ENCODE data around the gene LATS2.

Gene LATS2

DNA sequence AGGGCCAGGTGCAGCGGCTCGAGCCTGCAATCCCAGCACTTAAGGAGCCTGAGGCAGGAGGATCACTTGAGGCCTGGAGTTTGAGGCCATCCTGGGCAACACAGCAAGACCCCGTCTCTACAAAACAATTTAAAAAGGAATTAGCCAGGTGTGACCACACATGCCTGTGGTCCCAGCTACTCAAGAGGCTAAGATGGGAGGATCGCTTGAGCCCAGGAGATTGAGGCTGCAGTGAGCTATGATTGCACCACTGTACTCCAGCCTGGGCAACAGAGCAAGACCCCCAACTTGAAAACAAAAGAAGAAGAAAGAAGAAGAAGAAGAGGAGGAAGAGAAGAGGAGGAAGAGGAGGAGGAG, 47.7 kb downstream of the LATS2 start:
- no peak for DNase-seq

DNA sequence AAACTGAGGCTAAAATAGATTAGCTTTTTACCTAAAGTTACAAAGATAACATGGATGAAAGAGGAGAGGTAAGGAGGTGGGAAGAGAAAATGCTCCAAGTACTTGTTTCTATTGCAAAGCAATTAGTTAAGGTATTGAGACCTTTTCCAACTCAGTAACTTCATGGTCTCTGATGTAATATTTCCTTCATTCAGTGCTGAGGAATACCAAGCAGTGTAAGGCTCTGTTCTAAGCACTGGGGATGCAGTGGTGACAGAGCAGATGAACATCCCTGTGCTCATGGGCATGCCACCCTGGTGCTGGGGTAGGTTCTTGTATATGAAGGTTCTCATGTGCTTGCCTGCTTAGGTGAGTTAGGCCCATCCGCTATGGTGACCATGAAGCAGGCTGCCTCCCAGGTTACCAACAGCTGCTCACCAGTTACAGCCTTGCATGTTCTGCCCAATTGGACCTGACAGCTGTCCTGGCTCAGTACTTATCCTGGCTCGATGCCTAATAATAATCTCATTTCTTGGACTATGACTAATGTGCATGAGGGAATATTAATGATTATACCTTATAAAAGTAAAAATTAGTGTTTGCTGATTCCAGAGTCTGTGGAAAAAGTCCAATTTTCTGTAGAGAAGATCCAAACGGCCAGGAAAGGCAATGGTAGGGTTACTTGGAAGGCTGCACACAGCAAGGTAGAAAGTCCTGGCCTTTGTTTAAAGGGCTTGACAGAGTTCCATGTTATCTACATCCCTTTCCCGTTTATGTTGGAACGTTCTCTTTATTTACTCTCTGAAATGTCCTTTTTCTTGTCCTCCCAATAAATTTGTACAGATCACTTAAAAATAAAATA, 48.3 kb downstream of the LATS2 start:
- no peak for DNase-seq

DNA sequence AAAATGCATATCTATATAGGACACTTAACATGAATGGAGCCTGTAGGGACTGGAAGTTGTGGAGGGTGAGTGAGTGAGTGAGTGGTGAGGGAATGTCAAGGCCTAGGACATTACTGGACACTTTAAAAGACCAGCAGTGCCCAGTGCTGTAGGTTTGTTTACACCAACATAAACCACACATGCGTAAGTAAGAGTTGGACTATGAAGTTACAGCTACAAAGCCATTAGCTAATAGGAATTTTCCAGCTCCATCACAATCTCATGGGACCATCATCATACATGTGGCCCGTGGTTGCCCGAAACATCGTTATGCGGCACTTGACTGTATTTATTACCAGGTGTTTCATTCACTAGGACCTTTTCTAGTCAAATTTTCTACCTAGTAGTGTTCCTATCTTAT, 49.2 kb downstream of the LATS2 start:
- no peak for DNase-seq

DNA sequence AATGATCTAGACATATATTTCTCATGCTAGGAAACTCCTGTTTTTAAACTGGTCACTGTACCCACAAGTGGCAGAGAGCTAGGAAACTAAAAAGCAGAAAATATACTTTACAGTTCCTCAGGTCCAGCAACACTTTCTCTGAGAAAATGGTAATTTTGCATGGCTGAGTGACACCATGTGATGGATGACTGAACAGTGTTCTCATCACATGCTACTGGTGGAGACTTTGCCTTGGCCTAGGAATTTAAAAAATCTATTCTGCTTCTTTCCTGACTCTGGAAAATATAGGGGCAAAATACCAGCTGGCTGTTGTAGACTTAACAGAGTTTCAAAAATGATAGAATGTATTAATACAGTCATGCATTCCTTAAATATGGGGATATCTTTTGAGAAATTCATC, 50.0 kb downstream of the LATS2 start:
- no peak for DNase-seq

GRCh38 chr13:21010621-21011020, 50.8 kb downstream of the LATS2 start:
- no peak for DNase-seq

DNA sequence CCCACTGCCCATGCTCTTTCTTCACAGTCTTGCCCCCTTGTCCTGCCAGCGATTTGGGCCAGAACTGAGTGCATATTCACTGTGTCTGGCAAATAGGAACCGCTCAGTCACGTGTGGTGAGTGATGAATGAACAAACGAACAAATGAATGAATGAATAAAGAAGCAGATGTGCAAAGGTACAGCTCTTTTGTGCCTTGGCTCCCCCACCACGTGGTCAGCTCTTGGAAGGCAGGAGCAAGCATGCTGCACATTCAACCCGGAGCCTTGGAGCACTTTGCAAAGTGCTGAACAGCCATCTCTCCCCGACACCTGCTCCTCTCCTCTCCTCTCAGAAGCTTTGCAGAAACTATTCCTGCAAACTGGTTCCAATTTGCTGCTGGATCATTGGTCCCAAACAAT, 52.4 kb downstream of the LATS2 start:
- DNase-seq = no peak

DNA sequence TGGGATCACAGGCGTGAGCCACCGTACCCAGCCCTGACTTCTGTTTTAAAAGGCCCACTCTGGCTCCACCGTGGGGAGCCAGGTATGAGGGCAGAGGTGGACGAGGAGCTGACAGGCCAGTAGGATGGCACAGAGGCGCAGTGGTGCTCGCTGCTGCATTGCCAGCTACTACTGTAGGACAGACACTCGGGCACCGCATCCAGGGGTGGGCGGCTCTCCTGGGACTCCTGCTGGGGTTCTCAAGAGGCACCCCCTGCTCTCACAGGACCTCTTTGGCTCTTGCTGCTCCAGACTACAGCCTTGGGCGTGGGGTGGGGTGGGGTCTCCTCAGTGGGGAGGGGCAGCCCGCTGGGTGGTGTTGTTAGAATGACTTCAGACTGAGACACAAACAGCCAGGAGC, 53.4 kb downstream of the LATS2 start:
- no peak for DNase-seq

GRCh38 chr13:21006141-21007005, 55.0 kb downstream of the LATS2 start:
- no peak for DNase-seq

DNA sequence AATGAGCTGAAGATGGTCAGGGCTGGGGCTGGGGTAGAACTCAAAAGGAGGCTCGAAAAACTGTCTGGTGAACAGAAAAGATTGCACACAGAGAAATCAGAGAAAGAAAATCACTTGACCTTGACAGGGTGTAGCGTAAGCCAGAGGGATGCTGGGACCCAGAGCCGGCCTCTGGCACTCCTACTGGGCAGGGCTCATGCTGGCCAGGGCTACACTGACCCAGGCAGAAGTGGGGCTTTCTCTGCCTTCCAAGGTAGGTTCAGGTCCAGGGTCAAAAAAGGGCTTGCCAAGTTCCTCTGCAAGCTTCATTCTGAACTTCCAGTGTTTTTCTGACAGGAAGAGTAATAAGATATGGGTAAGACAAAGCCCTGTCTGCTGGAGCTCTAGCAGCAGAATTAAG, 56.2 kb downstream of the LATS2 start:
- no peak for DNase-seq

- no peak for DNase-seq
These were observed 59.9 kb downstream of the LATS2 start for GRCh38 chr13:21001471-21001870.

- no peak for DNase-seq
These were observed 60.7 kb downstream of the LATS2 start for GRCh38 chr13:21000647-21001046.

DNA sequence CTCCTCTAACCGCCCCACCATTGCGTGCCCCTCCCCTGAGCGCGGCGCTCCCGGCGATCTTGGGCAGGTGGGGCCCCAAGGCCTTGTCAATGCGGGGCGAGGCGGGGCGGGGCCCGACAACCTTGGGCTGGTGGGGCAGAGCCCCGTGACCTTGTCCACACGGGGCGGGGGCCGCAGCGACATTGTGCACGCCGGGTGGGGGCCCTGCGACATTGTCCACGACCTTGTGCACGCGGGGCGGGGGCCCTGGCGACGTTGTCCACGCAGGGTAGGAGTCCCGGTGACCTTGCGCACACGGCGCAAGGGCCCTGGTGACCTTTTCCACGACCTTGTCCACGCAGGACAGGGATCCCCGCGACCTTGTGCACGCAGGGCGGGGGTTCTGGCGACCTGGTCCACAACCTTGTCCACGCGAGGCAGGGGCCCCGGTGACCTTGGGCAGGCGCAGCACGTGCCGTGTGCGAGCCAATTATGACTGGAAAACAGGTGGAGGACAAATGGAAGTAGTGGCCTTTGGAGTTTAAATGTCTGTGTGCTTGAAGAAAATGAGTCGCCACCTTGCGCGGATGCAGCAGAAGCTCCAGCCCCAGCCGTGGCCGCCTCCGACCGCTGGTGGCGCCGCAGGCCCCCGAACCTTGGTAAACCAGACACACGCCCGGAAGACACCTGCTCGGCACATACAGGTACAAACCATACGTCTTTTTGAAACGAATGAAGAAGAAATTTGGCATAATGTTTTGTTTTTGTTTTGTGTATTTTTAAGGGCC, 62.6 kb downstream of the LATS2 start:
- DNase-seq = no peak

DNA sequence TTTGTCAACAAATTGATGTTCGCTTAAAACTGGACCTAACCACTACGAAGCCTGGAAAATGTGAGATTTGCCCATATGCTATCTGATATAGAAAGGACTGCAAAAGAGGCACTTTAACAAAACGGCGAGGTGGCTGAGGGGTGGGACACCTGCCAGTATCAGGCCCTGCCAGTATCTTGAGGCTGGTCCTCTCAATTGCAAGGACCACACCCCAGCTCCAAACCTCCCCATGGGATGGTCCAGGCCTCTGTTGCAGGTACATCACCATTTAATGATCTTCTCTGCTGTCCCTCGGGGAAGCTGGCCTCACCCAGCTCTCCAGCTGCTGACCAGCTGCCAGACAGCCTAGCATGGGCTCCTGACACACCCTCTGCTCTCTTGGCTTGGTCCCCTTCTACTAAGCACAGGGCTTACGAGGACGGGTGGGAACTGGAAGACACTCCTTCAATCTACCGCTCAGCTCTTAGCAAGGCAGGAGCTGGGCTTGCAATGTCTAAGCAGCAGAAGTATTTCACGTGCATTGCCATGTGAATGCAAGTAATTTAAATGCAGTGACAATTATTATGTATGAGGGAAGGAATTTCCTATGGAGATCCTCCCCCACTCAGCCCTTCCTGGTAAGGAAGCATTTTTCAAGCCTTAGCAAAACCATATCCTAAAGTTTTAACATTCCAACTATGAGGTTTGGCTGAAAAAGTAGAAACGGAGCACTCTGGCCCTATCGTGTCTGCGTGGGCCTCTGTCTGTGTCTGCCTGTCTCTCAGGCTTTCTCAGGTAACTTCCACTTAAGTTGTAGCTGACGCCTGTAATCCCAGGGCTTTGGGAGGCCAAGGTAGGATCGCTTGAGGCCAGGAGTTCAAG, 63.9 kb downstream of the LATS2 start:
- DNase-seq = no peak

GRCh38 chr13:20995245-20995838, 66.0 kb downstream of the LATS2 start:
- DNase-seq = no peak

DNA sequence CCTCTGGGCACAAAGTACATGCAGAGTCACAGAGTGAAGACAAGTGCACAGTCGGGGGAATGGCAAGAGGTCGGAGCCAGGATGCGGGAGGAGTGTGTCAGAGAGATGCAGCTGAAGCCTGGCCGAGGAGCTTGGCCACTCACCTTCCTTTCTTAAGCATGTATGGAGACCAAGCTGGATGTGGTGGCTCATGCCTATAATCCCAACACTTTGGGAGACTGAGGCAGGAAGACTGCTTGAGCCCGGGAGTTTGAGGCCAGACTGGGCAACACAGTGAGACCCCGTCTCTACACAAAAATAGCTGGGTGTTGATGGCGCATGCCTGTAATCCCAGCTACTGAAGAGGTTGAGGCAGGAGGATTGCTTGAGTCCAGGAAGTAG, 67.0 kb downstream of the LATS2 start:
- no peak for DNase-seq

DNA sequence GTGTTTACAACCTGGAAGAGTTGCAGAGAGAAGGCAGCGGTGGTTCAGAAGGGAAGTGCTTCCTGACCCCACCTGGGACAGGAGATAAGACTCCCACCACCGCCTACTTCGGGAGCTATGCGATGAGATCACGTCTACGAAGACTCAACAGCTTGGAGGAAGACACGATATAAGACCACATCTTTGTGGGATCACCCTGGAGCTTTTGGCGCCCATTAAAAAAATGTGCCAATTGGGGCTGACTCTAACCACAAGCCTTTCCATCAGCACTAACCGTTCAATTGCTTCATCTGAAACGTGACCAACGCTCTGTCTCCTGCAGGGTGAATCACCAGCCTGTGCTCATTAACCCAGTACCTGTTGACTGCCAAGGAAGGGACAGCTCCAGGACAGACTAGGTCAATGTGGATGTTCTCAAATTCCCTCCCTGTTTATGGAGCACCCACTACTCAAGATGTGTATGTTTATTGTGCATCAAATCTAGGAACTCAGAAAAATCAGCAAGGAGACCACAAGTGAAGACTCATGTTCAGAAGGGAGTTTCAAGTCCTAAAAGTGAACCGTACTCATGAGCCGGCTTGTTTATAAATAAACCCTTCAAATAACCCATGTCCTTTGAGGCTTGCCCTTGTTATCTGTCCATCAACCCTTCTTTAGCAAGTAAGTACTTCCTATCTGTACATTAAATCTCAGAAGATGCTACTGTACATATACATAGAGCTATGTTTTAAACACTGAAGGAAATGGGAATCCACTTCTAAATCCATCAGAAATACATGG, 67.5 kb downstream of the LATS2 start:
- DNase-seq = no peak

GRCh38 chr13:20993211-20993610, 68.2 kb downstream of the LATS2 start:
- DNase-seq = no peak

DNA sequence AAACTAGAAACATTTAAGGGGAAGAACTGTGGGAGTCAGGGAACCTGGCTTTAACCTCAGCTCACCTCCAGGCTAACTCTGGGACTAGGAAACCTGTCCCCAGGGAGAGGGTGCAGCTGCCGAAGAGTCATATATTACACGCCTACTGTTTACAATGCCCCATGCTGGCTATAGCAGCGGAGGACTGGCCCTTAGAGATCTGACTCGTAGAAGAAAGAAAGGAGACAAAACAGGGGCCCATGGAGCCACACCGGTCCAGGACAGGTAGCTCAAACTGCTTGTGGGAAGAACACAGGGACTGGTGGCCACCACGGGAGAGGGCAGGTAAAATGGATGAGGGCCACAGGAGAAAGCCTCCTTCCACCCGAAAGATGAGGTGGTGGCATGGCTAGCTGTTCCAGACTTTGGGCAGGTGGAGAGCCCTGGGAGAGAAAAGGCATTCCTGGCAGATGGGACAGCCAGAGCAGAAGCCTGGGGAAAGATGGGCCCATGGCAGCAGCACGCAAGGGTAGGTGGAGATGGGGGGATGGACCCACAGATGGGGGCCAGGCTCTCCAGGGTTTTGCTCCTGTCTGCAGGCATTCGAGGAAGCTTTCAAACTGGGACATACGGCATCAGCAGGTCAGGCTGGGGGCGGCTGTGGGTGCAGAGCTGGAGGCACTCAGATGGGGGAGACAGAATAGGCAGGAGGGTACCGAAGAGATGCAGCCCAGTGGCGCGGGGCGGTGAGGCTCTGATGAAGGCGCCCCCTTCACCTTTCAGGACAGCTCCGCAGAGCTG, 69.5 kb downstream of the LATS2 start:
- DNase-seq = no peak

DNA sequence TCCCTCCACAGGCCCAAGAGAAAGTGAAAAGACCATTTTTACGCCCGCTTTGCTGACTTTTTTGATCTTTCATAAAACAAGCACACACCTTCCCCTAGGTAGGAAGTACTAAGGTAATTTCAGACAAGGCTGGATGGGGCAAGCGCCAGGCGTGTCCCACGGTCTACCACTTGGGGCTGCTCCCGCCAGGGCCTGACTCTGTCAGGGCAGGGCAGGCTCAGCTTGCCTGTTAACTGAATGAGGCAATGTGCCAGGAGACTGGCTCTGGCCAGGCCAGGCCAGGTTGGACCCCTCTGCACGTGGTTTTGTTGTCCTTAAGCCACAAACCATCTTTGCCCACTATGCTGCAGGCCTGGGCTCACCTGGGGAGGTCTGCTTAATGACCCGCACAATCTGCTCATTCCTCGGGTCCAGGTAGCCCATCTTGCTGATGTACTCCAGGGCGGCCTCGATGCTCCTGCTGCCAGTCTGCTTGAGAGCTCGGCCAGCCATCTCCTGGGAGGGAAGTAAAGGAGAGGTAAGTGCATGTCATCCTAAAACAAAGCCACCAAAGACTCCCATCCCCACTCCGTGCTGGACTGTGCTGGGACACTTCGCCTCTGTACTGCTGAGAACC, 70.4 kb downstream of the LATS2 start:
- DNase-seq = no peak
